ENCODE measurements around the gene PCMT1. TPM values are rescaled to one million over a fixed set of nuclear protein-coding genes. Genes with fewer than 3 reads are reported as not detected.

Gene PCMT1
- total RNA-seq, 1 donor from 2014 or later: 44.9 TPM

DNA sequence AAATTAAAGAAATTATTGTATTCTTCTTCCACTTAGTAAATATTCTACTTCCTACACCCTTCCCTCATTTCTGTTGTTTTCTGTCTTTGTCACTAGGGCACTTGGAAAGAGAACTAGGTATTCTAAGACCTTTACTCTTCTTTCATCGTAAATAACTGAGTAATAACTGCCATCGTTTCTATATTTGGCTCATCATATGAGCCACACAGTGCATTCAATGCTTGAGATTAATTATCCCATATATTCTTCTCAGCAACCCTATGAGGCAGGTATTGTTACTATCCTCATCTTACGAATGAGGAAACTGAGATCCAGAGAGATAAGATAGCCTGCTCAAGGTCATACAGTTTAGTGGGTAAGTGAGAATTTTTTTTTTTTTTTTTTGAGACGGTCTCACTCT is 75.8 kb downstream of the PCMT1 start:
- CTCF ChIA-PET: interaction anchor here (1.5 kb wide), 1 partner anchor 9 kb away, joined by 4 read pairs; no protein-coding TSS in a partner anchor
- H3K27me3 Mint-ChIP-seq: peaks cover 1% of the 10 kb centered on the region
- no peak overlapping the region for H3K27ac Mint-ChIP-seq
- H3K4me1 Mint-ChIP-seq: no peaks in the 10 kb centered on the region
- H3K36me3 Mint-ChIP-seq (ENCODE audit: low read depth): no peaks in the 10 kb centered on the region
- ATAC-seq (ENCODE audit: low read depth) (no peak), DNase-seq (no peak)
- H3K9me3 Mint-ChIP-seq: no peaks in the 10 kb centered on the region
- no peak overlapping the region for H3K4me3 Mint-ChIP-seq
- POLR2A ChIA-PET: interaction anchor here (0.7 kb wide), 1 partner anchor 11 kb away, joined by 3 read pairs; no protein-coding TSS in a partner anchor
- intact Hi-C loops (cut with micrococcal nuclease): no loop called here
- TF ChIP-seq, protein P1, sequence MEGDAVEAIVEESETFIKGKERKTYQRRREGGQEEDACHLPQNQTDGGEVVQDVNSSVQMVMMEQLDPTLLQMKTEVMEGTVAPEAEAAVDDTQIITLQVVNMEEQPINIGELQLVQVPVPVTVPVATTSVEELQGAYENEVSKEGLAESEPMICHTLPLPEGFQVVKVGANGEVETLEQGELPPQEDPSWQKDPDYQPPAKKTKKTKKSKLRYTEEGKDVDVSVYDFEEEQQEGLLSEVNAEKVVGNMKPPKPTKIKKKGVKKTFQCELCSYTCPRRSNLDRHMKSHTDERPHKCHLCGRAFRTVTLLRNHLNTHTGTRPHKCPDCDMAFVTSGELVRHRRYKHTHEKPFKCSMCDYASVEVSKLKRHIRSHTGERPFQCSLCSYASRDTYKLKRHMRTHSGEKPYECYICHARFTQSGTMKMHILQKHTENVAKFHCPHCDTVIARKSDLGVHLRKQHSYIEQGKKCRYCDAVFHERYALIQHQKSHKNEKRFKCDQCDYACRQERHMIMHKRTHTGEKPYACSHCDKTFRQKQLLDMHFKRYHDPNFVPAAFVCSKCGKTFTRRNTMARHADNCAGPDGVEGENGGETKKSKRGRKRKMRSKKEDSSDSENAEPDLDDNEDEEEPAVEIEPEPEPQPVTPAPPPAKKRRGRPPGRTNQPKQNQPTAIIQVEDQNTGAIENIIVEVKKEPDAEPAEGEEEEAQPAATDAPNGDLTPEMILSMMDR (IDR thresholded peaks at IDR 0.05): no peak

DNA sequence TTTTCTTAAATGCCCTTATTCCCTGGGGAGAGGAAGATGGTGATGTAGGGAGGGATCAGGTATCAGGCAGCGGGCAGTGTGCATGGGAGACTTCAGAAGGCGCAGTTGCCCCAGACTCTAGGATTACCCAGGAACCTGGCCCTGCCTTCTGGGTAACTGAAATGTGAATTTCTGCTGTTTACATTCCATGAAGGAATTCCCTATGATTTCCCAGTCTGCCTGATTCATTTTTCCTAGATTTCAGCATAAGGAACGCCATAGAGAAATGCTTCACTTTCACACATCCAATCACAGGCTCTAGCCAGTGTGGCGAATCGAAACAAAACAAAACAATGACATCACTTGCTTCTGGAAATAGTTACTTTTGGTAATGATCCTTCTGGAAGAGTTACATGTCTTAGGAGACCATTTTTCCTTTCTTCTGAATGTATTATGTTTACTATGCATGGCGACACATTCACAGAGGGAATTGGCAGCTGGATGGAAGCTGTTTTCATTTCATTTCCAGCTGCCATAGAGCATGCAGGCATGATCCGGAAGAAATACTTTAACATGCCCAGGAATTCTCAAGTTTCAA is 81.3 kb downstream of the PCMT1 start:
- H3K4me3 Mint-ChIP-seq: no peak overlapping the region
- DNase-seq (no peak), ATAC-seq (ENCODE audit: low read depth) (no peak)
- ChIA-PET POLR2A (no interaction called here), CTCF (interaction anchor here (0.7 to 0.8 kb wide), 2 partner anchors 9 to 186 kb away, joined by 3 read pairs; no protein-coding TSS in a partner anchor)
- intact Hi-C loops (cut with micrococcal nuclease): no loop called here
- no peaks in the 10 kb centered on the region for H3K9me3 Mint-ChIP-seq
- no peaks in the 10 kb centered on the region for H3K4me1 Mint-ChIP-seq
- no peak overlapping the region for H3K27ac Mint-ChIP-seq
- peaks cover 4% of the 10 kb centered on the region for H3K27me3 Mint-ChIP-seq
- TF ChIP-seq, protein P1 (IDR thresholded peaks at IDR 0.05): no peak
- no peaks in the 10 kb centered on the region for H3K36me3 Mint-ChIP-seq (ENCODE audit: low read depth)

DNA sequence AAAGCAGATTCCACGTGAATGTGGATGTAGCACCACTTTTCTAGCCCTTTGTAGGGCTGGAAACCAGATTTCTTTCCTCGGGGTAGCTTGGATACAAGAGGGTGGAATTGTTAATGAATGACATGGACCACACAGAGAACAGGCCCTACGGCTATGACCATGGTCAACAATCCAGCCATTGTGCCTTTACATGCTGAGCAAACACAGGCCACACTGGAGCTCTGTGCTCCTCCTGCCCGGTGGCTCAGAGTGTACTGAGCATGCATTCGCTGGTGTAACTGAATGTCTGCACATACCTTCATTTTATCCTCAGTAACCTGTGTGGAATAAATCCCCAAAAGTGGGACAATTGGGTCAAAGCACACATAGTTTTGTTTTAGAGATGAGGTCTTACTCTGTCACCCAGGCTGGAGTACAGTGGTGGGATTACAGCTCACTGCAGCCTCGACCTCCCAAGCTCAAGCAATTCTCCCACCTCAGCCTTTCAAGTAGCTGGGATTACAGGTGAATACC is 81.8 kb downstream of the PCMT1 start:
- DNase-seq (no peak), ATAC-seq (ENCODE audit: low read depth) (no peak)
- TF ChIP-seq, protein P1 (IDR thresholded peaks at IDR 0.05): no peak
- H3K27ac Mint-ChIP-seq: no peak overlapping the region
- peaks cover 8% of the 10 kb centered on the region for H3K27me3 Mint-ChIP-seq
- H3K9me3 Mint-ChIP-seq: no peaks in the 10 kb centered on the region
- H3K4me1 Mint-ChIP-seq: no peaks in the 10 kb centered on the region
- no peak overlapping the region for H3K4me3 Mint-ChIP-seq
- H3K36me3 Mint-ChIP-seq (ENCODE audit: low read depth): no peaks in the 10 kb centered on the region
- CTCF ChIA-PET: interaction anchor here (0.7 to 1.0 kb wide), 3 partner anchors 9 to 186 kb away, joined by 3 read pairs; no protein-coding TSS in a partner anchor
- intact Hi-C loops (cut with micrococcal nuclease): no loop called here
- POLR2A ChIA-PET: no interaction called here

DNA sequence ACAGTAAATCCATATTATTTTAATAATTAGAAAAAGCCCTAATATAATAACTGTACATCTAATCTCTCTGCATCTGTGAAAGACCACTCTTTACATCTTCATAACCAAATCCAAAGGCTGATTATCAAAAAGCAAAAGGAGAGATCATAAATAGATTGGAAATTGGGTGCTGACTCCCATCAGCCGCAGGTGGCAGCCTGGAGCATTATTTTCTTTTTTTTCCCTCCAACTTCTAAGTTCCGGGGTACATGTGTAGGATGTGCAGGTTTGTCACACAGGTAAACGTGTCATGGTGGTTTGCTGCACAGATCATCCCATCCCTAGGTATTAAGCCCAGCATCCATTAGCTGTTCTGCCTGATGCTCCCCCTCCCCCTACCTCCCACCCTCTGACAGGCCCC is 84.1 kb downstream of the PCMT1 start:
- no peaks in the 10 kb centered on the region for H3K36me3 Mint-ChIP-seq (ENCODE audit: low read depth)
- CTCF ChIA-PET: interaction anchor here (0.7 to 5.3 kb wide), 7 partner anchors 9 to 185 kb away, joined by 3 to 25 read pairs (median 3); no protein-coding TSS in a partner anchor
- no peaks in the 10 kb centered on the region for H3K9me3 Mint-ChIP-seq
- no peak overlapping the region for H3K4me3 Mint-ChIP-seq
- POLR2A ChIA-PET: no interaction called here
- ATAC-seq (ENCODE audit: low read depth) (no peak), DNase-seq (no peak)
- H3K4me1 Mint-ChIP-seq: no peaks in the 10 kb centered on the region
- intact Hi-C loops (cut with micrococcal nuclease): loop anchor here (1.0 to 2.0 kb wide), 5 partner anchors 32 to 235 kb away; no protein-coding TSS in a partner anchor
- TF ChIP-seq, protein P1 (IDR thresholded peaks at IDR 0.05): no peak
- H3K27ac Mint-ChIP-seq: no peak overlapping the region
- peaks cover 10% of the 10 kb centered on the region for H3K27me3 Mint-ChIP-seq

Data from activated B cell treated with CpG ODN at 0.5 μM for 24 hours (primary cell).